Natural killer cell (primary cell): ENCODE data around the gene TRPC4. TPM values are rescaled to one million over a fixed set of nuclear protein-coding genes. Genes with fewer than 3 reads are reported as not detected.

Experiments used
- ATAC-seq, 3 donors: fragments of 150-1000 bp in 2 of 3; fragments of 200-7000 bp in 1 of 3; cut with Tn5 transposase; 1 replicate in 1 of 3; 2 replicates in 2 of 3; pipeline ENCODE4 v1.10.0; 2021; ENCODE audit warnings: mild to moderate bottlenecking in 2 of 3, moderate library complexity in 2 of 3
- DNase-seq, 2 donors: peaks; one replicate each; pipeline versions ENCODE4 v3.0.0 to v3.0.0-alpha.2; 2013 to 2021; ENCODE audit warnings: mixed read lengths in 1 of 2
- H3K27ac ChIP-seq: one replicate; pipeline ENCODE4 v1.5.1; 2013; ENCODE audit warnings: mild to moderate bottlenecking, low read length
- H3K27me3 ChIP-seq: one replicate; pipeline ENCODE4 v1.6.1; 2013; ENCODE audit warnings: low read length; ENCODE audit not compliant: control insufficient read depth, insufficient read depth
- H3K36me3 ChIP-seq: one replicate; pipeline ENCODE4 v1.6.1; 2013; ENCODE audit warnings: low read length; ENCODE audit not compliant: control insufficient read depth, insufficient read depth
- H3K4me1 ChIP-seq: one replicate; pipeline ENCODE4 v1.6.1; 2013; ENCODE audit warnings: low read length; ENCODE audit not compliant: control insufficient read depth, insufficient read depth
- H3K4me3 ChIP-seq: one replicate; pipeline ENCODE4 v1.5.1; 2013; ENCODE audit warnings: low read length
- H3K9me3 ChIP-seq: one replicate; pipeline ENCODE4 v1.6.1; 2013; ENCODE audit warnings: low read length; ENCODE audit not compliant: control insufficient read depth, insufficient read depth
- H3K27ac Mint-ChIP-seq, 2 donors: one replicate each; pipeline ENCODE4 v1.8.0; 2022; ENCODE audit warnings: mild to moderate bottlenecking in 2 of 2, mixed read lengths in 2 of 2, moderate library complexity in 1 of 2
- H3K27me3 Mint-ChIP-seq, 2 donors: one replicate each; pipeline ENCODE4 v1.8.0; 2022; ENCODE audit warnings: low read depth in 2 of 2, mixed read lengths in 2 of 2
- H3K36me3 Mint-ChIP-seq: one replicate; pipeline ENCODE4 v1.8.0; 2022; ENCODE audit warnings: mixed read lengths
- H3K4me1 Mint-ChIP-seq, 2 donors: one replicate each; pipeline ENCODE4 v1.8.0; 2022; ENCODE audit warnings: mixed read lengths in 2 of 2
- H3K4me3 Mint-ChIP-seq: one replicate; pipeline ENCODE4 v1.8.0; 2022; ENCODE audit warnings: mild to moderate bottlenecking, moderate library complexity, mixed read lengths
- H3K9me3 Mint-ChIP-seq, 2 donors: one replicate each; pipeline ENCODE4 v1.8.0; 2022; ENCODE audit warnings: mixed read lengths in 2 of 2
- WGBS: methylation state at CpG from one replicate; pipeline ENCODE4 v1.1.7; 2013; ENCODE audit warnings: missing lambda C conversion rate; ENCODE audit not compliant: insufficient coverage; 5-methylcytosine and 5-hydroxymethylcytosine counted together
- intact Hi-C: fragments of 100-400 bp; cut with micrococcal nuclease; formaldehyde crosslinking; loops from one replicate; pipeline ENCODE4 v1.14.2; 2022
- total RNA-seq, 4 donors: library from RNA; stranded (reverse); fragments of 120-200 nt in 1 of 4; gene quantifications; one replicate each; pipeline versions ENCODE4 v1.2.3 to v1.2.4, GENCODE V29; 2013 to 2022
- TF ChIP-seq, protein P1 (sequence below): fragments of 200-600 bp; IDR thresholded peaks from one replicate; pipeline ENCODE4 v1.8.0; 2022; ENCODE audit warnings: antibody characterized with exemption

The TRPC4 gene
- total RNA-seq, 3 donors from 2014 or later (not counting 1 experiment from before 2014, with no cell fraction given) = not detected

GRCh38 chr13:37648609-37649008 lies 221.0 kb downstream of the TRPC4 start:
- intact Hi-C loops = no loop called here
- H3K4me1 Mint-ChIP-seq = no peaks in the 10 kb centered on the region
- no peak overlapping the region for H3K4me3 ChIP-seq
- H3K36me3 Mint-ChIP-seq = no peaks in the 10 kb centered on the region
- H3K27ac Mint-ChIP-seq = no peak overlapping the region
- TF ChIP-seq, protein P1, sequence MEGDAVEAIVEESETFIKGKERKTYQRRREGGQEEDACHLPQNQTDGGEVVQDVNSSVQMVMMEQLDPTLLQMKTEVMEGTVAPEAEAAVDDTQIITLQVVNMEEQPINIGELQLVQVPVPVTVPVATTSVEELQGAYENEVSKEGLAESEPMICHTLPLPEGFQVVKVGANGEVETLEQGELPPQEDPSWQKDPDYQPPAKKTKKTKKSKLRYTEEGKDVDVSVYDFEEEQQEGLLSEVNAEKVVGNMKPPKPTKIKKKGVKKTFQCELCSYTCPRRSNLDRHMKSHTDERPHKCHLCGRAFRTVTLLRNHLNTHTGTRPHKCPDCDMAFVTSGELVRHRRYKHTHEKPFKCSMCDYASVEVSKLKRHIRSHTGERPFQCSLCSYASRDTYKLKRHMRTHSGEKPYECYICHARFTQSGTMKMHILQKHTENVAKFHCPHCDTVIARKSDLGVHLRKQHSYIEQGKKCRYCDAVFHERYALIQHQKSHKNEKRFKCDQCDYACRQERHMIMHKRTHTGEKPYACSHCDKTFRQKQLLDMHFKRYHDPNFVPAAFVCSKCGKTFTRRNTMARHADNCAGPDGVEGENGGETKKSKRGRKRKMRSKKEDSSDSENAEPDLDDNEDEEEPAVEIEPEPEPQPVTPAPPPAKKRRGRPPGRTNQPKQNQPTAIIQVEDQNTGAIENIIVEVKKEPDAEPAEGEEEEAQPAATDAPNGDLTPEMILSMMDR = no peak
- no peaks in the 10 kb centered on the region for H3K36me3 ChIP-seq
- H3K27ac ChIP-seq = no peak overlapping the region
- peaks cover 6 to 16% of the 10 kb centered on the region in 2 donors for H3K9me3 Mint-ChIP-seq
- no peak overlapping the region for H3K4me3 Mint-ChIP-seq
- no peak for ATAC-seq
- DNase-seq = no peak
- no peaks in the 10 kb centered on the region for H3K27me3 ChIP-seq
- H3K9me3 ChIP-seq = no peaks in the 10 kb centered on the region
- no peaks in the 10 kb centered on the region for H3K4me1 ChIP-seq
- no peaks in the 10 kb centered on the region for H3K27me3 Mint-ChIP-seq

DNA sequence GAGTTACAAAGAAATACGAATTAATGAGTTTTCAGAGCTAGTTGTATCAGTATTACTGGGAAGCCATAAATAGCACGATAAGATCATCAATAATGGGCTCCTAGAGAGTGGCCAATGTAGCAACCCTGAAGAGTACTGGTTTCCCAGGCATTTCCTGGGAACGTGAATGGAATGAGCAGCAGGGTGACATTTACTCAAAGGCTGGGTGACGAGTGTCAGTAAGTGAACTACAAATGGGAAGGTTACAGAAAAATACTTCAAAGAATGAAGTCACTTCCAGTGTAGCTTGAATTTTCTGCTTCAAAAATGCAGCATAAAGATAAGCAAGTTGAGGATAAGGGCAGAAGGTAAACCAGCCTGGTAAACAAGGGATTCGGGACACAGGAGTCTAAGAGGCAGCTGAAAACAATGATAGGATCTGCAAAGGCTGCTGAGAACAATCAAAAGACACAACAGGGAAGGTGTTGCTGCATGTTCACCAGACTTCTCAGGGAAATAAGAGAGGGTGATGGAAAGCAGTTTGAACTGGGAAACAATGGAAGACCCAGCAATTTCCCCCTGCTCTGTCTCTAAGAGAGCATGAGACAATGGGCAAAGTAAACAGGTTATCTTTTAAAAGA lies 222.4 kb downstream of the TRPC4 start:
- DNase-seq = no peak
- TF ChIP-seq, protein P1 = no peak
- no peaks in the 10 kb centered on the region for H3K4me1 ChIP-seq
- H3K27ac ChIP-seq = no peak overlapping the region
- Mint-ChIP-seq H3K36me3 (no peaks in the 10 kb centered on the region), H3K4me3 (no peak overlapping the region), H3K27me3 (no peaks in the 10 kb centered on the region), H3K9me3 (peaks cover 8 to 11% of the 10 kb centered on the region in 2 donors), H3K4me1 (no peaks in the 10 kb centered on the region), H3K27ac (no peak overlapping the region)
- H3K4me3 ChIP-seq = no peak overlapping the region
- intact Hi-C loops = no loop called here
- 41% methylated on average over 5 of the region's 5 CpGs for WGBS
- no peak for ATAC-seq
- H3K36me3 ChIP-seq = no peaks in the 10 kb centered on the region
- no peaks in the 10 kb centered on the region for H3K27me3 ChIP-seq
- no peaks in the 10 kb centered on the region for H3K9me3 ChIP-seq

DNA sequence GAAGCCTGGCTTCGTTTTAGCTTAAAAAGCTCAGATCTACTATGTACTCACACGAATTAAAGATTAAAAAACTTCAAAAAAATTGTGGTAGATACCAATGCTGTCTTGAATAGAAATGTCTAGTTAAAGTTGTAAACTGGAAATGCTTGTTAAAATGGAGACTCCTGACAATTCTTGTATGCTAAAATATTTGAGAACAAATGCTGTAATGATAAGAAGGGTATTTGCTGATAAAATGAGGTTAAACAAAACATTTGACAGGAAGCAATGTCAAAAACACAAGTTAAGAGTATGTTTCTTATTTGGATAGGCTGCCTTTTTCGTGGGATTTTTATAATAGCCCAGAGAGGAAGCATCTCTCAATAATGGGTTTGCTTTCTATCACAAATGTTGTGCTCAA lies 223.0 kb downstream of the TRPC4 start:
- Mint-ChIP-seq H3K4me1 (no peaks in the 10 kb centered on the region), H3K9me3 (peaks cover 8 to 15% of the 10 kb centered on the region in 2 donors)
- WGBS = 46% methylated on average over 2 of the region's 3 CpGs

More for the DNA sequence above, 223.0 kb downstream of the TRPC4 start:
- Histone ChIP-seq H3K4me3 (no peak overlapping the region), H3K4me1 (no peaks in the 10 kb centered on the region), H3K36me3 (no peaks in the 10 kb centered on the region), H3K27me3 (no peaks in the 10 kb centered on the region), H3K9me3 (no peaks in the 10 kb centered on the region), H3K27ac (no peak overlapping the region)
- DNase-seq (no peak), ATAC-seq (no peak)
- no peak overlapping the region for H3K27ac Mint-ChIP-seq
- intact Hi-C loops = no loop called here
- TF ChIP-seq, protein P1 = no peak
- no peak overlapping the region for H3K4me3 Mint-ChIP-seq
- H3K36me3 Mint-ChIP-seq = peaks cover 4% of the 10 kb centered on the region
- no peaks in the 10 kb centered on the region for H3K27me3 Mint-ChIP-seq
